ENCODE data around the gene SLC2A5. TPM values are rescaled to one million over a fixed set of nuclear protein-coding genes. Genes with fewer than 3 reads are reported as not detected.
A peak's percentile ranks its signal among the peaks of the same experiment; 100 is the strongest.

The SLC2A5 gene
- total and polyA plus RNA-seq, 9 of the 15 experiments (the other 6 are each of a cell fraction or from before 2014, with no cell fraction given): 0.08 TPM; not detected in 8

DNA sequence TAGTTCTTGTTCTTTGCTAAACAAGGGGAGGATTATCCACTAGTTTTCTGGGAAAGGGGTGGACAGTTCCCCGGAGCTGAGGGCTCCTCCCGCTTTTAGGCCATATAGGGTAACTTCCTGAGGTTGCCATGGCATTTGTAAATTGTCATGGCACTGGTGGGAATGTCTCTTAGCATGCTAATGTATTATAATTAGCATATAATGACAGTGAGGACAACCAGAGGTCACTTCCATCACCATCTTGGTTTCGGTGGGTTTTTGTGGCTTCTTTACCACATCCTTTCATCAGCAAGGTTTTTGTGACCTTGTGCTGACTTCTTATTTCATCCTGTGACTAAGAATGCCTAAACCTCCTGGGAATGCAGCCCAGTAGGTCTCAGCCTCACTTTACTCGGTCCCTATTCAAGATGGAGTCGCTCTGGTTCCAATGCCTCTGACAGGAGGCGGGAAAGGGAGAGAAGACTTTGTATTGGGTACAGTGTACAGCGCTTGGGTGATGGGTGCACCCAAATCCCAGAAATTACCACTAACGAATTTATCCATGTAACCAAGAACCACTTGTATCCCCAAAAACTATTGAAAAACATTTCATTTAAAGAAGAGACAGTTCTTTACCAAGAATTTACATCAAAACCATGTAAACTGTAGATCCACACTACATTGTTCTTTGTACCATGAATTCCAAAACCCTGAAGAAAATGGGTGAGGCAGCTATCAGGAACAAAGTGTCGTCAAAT, 8.7 kb upstream of the SLC2A5 start (continued):
- TF ChIP-seq, protein P1, sequence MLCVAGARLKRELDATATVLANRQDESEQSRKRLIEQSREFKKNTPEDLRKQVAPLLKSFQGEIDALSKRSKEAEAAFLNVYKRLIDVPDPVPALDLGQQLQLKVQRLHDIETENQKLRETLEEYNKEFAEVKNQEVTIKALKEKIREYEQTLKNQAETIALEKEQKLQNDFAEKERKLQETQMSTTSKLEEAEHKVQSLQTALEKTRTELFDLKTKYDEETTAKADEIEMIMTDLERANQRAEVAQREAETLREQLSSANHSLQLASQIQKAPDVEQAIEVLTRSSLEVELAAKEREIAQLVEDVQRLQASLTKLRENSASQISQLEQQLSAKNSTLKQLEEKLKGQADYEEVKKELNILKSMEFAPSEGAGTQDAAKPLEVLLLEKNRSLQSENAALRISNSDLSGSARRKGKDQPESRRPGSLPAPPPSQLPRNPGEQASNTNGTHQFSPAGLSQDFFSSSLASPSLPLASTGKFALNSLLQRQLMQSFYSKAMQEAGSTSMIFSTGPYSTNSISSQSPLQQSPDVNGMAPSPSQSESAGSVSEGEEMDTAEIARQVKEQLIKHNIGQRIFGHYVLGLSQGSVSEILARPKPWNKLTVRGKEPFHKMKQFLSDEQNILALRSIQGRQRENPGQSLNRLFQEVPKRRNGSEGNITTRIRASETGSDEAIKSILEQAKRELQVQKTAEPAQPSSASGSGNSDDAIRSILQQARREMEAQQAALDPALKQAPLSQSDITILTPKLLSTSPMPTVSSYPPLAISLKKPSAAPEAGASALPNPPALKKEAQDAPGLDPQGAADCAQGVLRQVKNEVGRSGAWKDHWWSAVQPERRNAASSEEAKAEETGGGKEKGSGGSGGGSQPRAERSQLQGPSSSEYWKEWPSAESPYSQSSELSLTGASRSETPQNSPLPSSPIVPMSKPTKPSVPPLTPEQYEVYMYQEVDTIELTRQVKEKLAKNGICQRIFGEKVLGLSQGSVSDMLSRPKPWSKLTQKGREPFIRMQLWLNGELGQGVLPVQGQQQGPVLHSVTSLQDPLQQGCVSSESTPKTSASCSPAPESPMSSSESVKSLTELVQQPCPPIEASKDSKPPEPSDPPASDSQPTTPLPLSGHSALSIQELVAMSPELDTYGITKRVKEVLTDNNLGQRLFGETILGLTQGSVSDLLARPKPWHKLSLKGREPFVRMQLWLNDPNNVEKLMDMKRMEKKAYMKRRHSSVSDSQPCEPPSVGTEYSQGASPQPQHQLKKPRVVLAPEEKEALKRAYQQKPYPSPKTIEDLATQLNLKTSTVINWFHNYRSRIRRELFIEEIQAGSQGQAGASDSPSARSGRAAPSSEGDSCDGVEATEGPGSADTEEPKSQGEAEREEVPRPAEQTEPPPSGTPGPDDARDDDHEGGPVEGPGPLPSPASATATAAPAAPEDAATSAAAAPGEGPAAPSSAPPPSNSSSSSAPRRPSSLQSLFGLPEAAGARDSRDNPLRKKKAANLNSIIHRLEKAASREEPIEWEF (CRISPR knock-in tag; IDR thresholded peaks at IDR 0.05): no peak
- no peak for TF ChIP-seq ZNF184 (CRISPR knock-in tag; IDR thresholded peaks at IDR 0.05)
- TF ChIP-seq ZNF584 (CRISPR knock-in tag; IDR thresholded peaks at IDR 0.05; ENCODE audit: low read depth): peak; percentile 97
- 0 out of 2 replicates have a peak, but pooled peaks have one; percentile 37 for TF ChIP-seq ZNF197 (CRISPR knock-in tag; IDR thresholded peaks at IDR 0.05; ENCODE audit: low read depth)
- TF ChIP-seq ZNF76 (CRISPR knock-in tag; IDR thresholded peaks at IDR 0.05; ENCODE audit: borderline replicate concordance): no peak
- peak; percentile 98 for TF ChIP-seq BACH1 (tag; IDR thresholded peaks at IDR 0.05)
- TF ChIP-seq YY1 (IDR thresholded peaks at IDR 0.05; ENCODE audit: borderline replicate concordance in 1 of 3, control insufficient read depth in 1 of 3, extremely low read depth in 1 of 3, insufficient read depth in 3 of 3, insufficient read length in 1 of 3, insufficient replicate concordance in 2 of 3, low read depth in 1 of 3, low read length in 2 of 3): peak in 1 of 3 experiments; percentile 12
- 0 out of 2 replicates have a peak, but pooled peaks have one; percentile 17 for TF ChIP-seq CREB3 (tag; conservative IDR thresholded peaks at IDR 0.05; ENCODE audit: low read depth)
- peak; percentile 81; the same call in 1 of the 2 replicates for TF ChIP-seq ZNF79 (CRISPR knock-in tag; IDR thresholded peaks at IDR 0.05; ENCODE audit: low read depth)
- peak; percentile 82; the same call in 1 of the 2 replicates for TF ChIP-seq ZNF165 (CRISPR knock-in tag; IDR thresholded peaks at IDR 0.05; ENCODE audit: borderline replicate concordance)
- TF ChIP-seq EZH2 (IDR thresholded peaks at IDR 0.05; ENCODE audit: borderline replicate concordance, low read depth, low read length): no peak
